NCI-H774 (cell line): ENCODE data around the gene CRAMP1.

Experiments used
- DNase-seq: peaks from one replicate; lab custom pipeline; 2025; lab: John Stamatoyannopoulos, UW

CRAMP1 gene

GRCh38 chr16:1655909-1656807 lies 44.0 kb downstream of the CRAMP1 start:
- no peak for DNase-seq

- no peak for DNase-seq
Measured at GRCh38 chr16:1656808-1657617, 44.9 kb downstream of the CRAMP1 start.

GRCh38 chr16:1657841-1658240 lies 45.7 kb downstream of the CRAMP1 start:
- DNase-seq, result no peak

- DNase-seq, result no peak
Measured at GRCh38 chr16:1659031-1659430, 46.9 kb downstream of the CRAMP1 start.

GRCh38 chr16:1661826-1662225 lies 49.7 kb downstream of the CRAMP1 start:
- no peak for DNase-seq

- DNase-seq, result no peak
Measured at GRCh38 chr16:1662543-1662942, 50.4 kb downstream of the CRAMP1 start.

- no peak for DNase-seq
Measured at GRCh38 chr16:1665829-1666228, 53.7 kb downstream of the CRAMP1 start.

GRCh38 chr16:1666316-1666715 lies 54.2 kb downstream of the CRAMP1 start:
- DNase-seq, result no peak

GRCh38 chr16:1667271-1667670 lies 55.1 kb downstream of the CRAMP1 start:
- no peak for DNase-seq

GRCh38 chr16:1667916-1668315 lies 55.8 kb downstream of the CRAMP1 start:
- no peak for DNase-seq

GRCh38 chr16:1668612-1669319 lies 56.6 kb downstream of the CRAMP1 start:
- DNase-seq, result no peak

- no peak for DNase-seq
Measured at GRCh38 chr16:1669698-1670097, 57.5 kb downstream of the CRAMP1 start.

- no peak for DNase-seq
Measured at GRCh38 chr16:1670371-1670770, 58.2 kb downstream of the CRAMP1 start.

- DNase-seq, result no peak
Measured at GRCh38 chr16:1670866-1671265, 58.7 kb downstream of the CRAMP1 start.

- no peak for DNase-seq
Measured at GRCh38 chr16:1673424-1674151, 61.4 kb downstream of the CRAMP1 start.

GRCh38 chr16:1674306-1674705 lies 62.1 kb downstream of the CRAMP1 start:
- no peak for DNase-seq

- DNase-seq, result no peak
Measured at GRCh38 chr16:1674751-1675664, 62.8 kb downstream of the CRAMP1 start.

GRCh38 chr16:1676661-1677060 lies 64.5 kb downstream of the CRAMP1 start:
- no peak for DNase-seq

- DNase-seq, result no peak
Measured at GRCh38 chr16:1677339-1677738, 65.2 kb downstream of the CRAMP1 start.

GRCh38 chr16:1677942-1678499 lies 65.9 kb downstream of the CRAMP1 start, which contains the start of gene JPT2:
Gene JPT2, plus strand, starts transcription at chr16:1678279. Its CDS starts 34 bp downstream, at chr16:1678313.
- peak; percentile 89 for DNase-seq
